ENCODE measurements around the gene FOXD4L6. TPM values are rescaled to one million over a fixed set of nuclear protein-coding genes. Genes with fewer than 3 reads are reported as not detected.
"Not testable (repeated sequence)": the region's sequence is repeated elsewhere in the genome, so short reads cannot be mapped to it uniquely, and the experiment has no call there.

The FOXD4L6 gene
- not detected in 2 replicates for total RNA-seq (2022)
- Bru-seq, nascent RNA: not detected
- BruChase-seq, experiment 1, labeled RNA remaining after a 2-hour chase: not detected
- not detected for BruChase-seq, experiment 2, labeled RNA remaining after a 6-hour chase
- long read RNA-seq: 0 reads

DNA sequence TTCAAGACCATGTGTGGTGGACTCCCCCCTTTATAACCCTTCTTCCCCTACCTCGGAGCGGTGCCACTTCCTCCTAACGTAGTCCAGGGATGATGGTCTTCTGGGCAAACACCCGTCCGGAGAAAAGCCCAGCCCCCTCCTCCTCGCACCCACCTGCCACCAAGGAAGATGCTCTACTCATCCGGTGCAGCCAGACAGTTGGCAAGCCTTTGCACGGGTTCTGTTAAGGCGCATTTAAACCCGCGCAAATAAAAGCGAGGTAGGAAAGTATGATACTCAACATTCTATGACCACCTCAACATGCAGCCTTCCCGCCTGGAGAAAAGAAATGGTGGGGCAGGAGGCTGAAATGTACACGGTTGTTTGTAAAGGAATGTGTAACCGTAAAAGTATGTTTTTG, at the start of gene FOXD4L6:
Gene FOXD4L6, minus strand, starts transcription at position 101 of the 400 bp plus-strand sequence. CDS start 298 bp downstream, outside the sequence.
- H3K9me3 ChIP-seq; H3K27me3 Mint-ChIP-seq (ENCODE audit: insufficient read depth, unreplicated experiment); H3K4me3 Mint-ChIP-seq (ENCODE audit: unreplicated experiment); BruUV-seq (replicated peaks); CTCF ChIA-PET; H3K4me1 ChIP-seq; H3K9me3 Mint-ChIP-seq (ENCODE audit: unreplicated experiment); DNase-seq; intact Hi-C loops (cut with micrococcal nuclease; ENCODE audit: unreplicated experiment); POLR2A ChIA-PET; H3K4me1 Mint-ChIP-seq (ENCODE audit: low read depth, unreplicated experiment); H3K4me3 ChIP-seq (ENCODE audit: low read depth, low read length); H3K27me3 ChIP-seq (replicated peaks; ENCODE audit: control insufficient read depth, insufficient read depth, low read length); H3K27ac Mint-ChIP-seq (ENCODE audit: unreplicated experiment); H3K36me3 Mint-ChIP-seq (ENCODE audit: insufficient read depth, unreplicated experiment); H3K36me3 ChIP-seq (ENCODE audit: control insufficient read depth, insufficient read depth, low read length): not testable (repeated sequence)

DNA sequence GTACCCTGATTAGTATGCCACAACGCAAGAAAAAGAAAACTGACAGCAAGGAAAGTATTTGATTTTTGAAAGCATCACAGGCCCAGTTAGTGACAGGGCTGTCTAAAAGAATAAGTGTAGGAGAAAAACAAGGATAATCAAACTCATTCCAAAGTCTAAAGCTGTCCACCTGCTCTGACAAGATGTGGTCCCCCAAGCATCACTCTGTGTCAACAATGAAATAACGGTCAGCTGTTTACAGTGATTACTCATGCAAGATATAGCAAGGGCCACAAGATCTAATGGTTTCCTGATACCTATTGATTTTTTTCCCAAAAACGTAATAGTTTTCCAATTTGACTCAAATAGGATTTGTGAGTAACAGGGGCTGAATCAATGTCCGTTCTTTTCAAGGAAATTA, 46.5 kb upstream of the FOXD4L6 start:
- H3K27me3 ChIP-seq (replicated peaks; ENCODE audit: control insufficient read depth, insufficient read depth, low read length); H3K36me3 ChIP-seq (ENCODE audit: control insufficient read depth, insufficient read depth, low read length); H3K36me3 Mint-ChIP-seq (ENCODE audit: insufficient read depth, unreplicated experiment); H3K9me3 ChIP-seq; H3K9me3 Mint-ChIP-seq (ENCODE audit: unreplicated experiment); DNase-seq; H3K4me1 Mint-ChIP-seq (ENCODE audit: low read depth, unreplicated experiment); POLR2A ChIA-PET; H3K4me3 ChIP-seq (ENCODE audit: low read depth, low read length); BruUV-seq (replicated peaks); CTCF ChIA-PET; intact Hi-C loops (cut with micrococcal nuclease; ENCODE audit: unreplicated experiment); H3K27me3 Mint-ChIP-seq (ENCODE audit: insufficient read depth, unreplicated experiment); H3K27ac Mint-ChIP-seq (ENCODE audit: unreplicated experiment); H3K4me1 ChIP-seq; H3K4me3 Mint-ChIP-seq (ENCODE audit: unreplicated experiment): not testable (repeated sequence)

GRCh38 chr9:41150116-41150515, 21.6 kb upstream of the FOXD4L6 start:
- intact Hi-C loops (cut with micrococcal nuclease; ENCODE audit: unreplicated experiment); BruUV-seq (replicated peaks); H3K4me3 Mint-ChIP-seq (ENCODE audit: unreplicated experiment); DNase-seq; H3K36me3 Mint-ChIP-seq (ENCODE audit: insufficient read depth, unreplicated experiment); H3K27ac Mint-ChIP-seq (ENCODE audit: unreplicated experiment); H3K4me1 Mint-ChIP-seq (ENCODE audit: low read depth, unreplicated experiment); H3K9me3 ChIP-seq; H3K4me1 ChIP-seq; H3K36me3 ChIP-seq (ENCODE audit: control insufficient read depth, insufficient read depth, low read length); H3K9me3 Mint-ChIP-seq (ENCODE audit: unreplicated experiment); H3K27me3 ChIP-seq (replicated peaks; ENCODE audit: control insufficient read depth, insufficient read depth, low read length); H3K4me3 ChIP-seq (ENCODE audit: low read depth, low read length); H3K27me3 Mint-ChIP-seq (ENCODE audit: insufficient read depth, unreplicated experiment); CTCF ChIA-PET; POLR2A ChIA-PET: not testable (repeated sequence)

DNA sequence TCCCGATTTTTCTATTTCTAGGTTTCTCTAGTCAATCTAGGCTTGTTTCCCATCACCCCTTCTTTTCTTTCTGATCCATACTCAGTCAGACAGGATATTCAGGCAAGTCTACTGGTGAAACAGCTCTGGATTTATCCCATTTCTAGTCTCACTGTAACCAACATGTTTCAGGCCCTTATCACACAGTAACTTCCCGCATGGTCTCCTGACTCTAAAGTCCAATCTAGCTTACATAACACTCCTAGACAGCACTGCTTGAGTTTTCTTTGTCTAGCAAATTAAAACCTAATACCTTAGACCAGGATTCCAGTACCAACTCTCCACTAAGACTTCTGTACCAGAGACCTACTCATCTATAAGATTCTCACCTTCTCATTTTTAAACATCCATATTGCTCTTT, 13.4 kb upstream of the FOXD4L6 start:
- CTCF ChIA-PET; H3K36me3 Mint-ChIP-seq (ENCODE audit: insufficient read depth, unreplicated experiment); POLR2A ChIA-PET: not testable (repeated sequence)

DNA sequence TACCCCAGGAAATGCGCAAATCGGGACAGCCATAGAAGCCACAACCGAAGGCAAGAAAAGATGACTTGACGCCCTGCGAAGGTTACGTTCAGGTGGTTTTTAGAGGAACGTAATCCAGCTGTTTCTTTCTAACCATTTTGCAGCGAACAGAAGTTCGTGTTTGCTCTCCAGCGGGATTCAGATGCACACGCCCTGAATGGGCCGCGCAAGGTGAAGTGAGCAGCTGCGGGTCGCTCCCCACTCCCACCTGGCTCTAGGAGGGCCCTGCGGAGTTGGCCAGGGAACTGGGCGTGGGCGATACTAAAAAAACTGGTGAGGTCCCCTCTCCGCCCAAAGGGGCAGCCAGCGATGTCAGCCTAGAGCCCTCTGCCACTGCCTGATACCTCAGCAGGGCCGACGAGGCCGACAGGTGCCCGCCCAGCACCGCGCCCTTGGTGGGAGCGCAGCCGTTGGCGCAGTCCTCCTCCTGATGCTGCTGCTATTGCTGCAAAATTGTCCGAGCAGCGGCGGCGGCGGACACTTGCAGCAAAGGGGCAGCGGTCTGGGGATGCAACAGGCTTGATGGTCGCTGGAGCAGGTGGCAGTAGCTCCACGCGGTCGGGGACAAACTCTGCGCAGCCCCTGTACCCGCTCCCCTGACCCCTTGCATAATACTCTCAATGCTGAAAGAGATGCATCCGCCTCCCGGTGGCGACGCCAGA, 1.6 kb downstream of the FOXD4L6 start:
- H3K36me3 Mint-ChIP-seq (ENCODE audit: insufficient read depth, unreplicated experiment); BruUV-seq (replicated peaks); H3K4me3 Mint-ChIP-seq (ENCODE audit: unreplicated experiment); POLR2A ChIA-PET; CTCF ChIA-PET; H3K36me3 ChIP-seq (ENCODE audit: control insufficient read depth, insufficient read depth, low read length); DNase-seq; H3K4me1 ChIP-seq; H3K27ac Mint-ChIP-seq (ENCODE audit: unreplicated experiment); H3K27me3 ChIP-seq (replicated peaks; ENCODE audit: control insufficient read depth, insufficient read depth, low read length); intact Hi-C loops (cut with micrococcal nuclease; ENCODE audit: unreplicated experiment); H3K27me3 Mint-ChIP-seq (ENCODE audit: insufficient read depth, unreplicated experiment); H3K4me3 ChIP-seq (ENCODE audit: low read depth, low read length); H3K4me1 Mint-ChIP-seq (ENCODE audit: low read depth, unreplicated experiment); H3K9me3 ChIP-seq; H3K9me3 Mint-ChIP-seq (ENCODE audit: unreplicated experiment): not testable (repeated sequence)

More for the DNA sequence above, 13.4 kb upstream of the FOXD4L6 start:
- H3K36me3 ChIP-seq (ENCODE audit: control insufficient read depth, insufficient read depth, low read length); intact Hi-C loops (cut with micrococcal nuclease; ENCODE audit: unreplicated experiment); H3K27me3 Mint-ChIP-seq (ENCODE audit: insufficient read depth, unreplicated experiment); H3K27ac Mint-ChIP-seq (ENCODE audit: unreplicated experiment); H3K9me3 Mint-ChIP-seq (ENCODE audit: unreplicated experiment); BruUV-seq (replicated peaks); DNase-seq; H3K9me3 ChIP-seq; H3K27me3 ChIP-seq (replicated peaks; ENCODE audit: control insufficient read depth, insufficient read depth, low read length); H3K4me1 ChIP-seq; H3K4me1 Mint-ChIP-seq (ENCODE audit: low read depth, unreplicated experiment); H3K4me3 Mint-ChIP-seq (ENCODE audit: unreplicated experiment); H3K4me3 ChIP-seq (ENCODE audit: low read depth, low read length): not testable (repeated sequence)

DNA sequence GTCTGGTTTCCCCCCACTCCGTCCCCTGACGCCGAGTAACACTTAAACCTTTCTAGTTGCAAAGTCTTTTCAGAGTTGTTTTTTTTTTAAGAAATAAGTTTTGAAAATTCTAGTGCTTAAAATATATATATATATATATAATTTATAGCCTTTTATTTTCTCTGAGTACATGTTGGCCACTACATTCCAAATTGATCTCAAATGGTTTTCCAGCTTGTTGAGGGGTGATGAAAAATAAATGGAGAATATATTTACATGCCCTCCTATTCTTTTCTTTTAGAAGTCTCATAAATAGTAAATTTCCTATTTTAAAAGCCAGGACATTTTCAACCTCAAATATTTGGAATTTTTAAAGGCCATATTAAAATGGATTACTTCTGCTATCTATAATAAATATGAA, 2.5 kb downstream of the FOXD4L6 start:
- intact Hi-C loops (cut with micrococcal nuclease; ENCODE audit: unreplicated experiment); DNase-seq; POLR2A ChIA-PET; H3K36me3 ChIP-seq (ENCODE audit: control insufficient read depth, insufficient read depth, low read length); H3K4me1 Mint-ChIP-seq (ENCODE audit: low read depth, unreplicated experiment); H3K36me3 Mint-ChIP-seq (ENCODE audit: insufficient read depth, unreplicated experiment); H3K27ac Mint-ChIP-seq (ENCODE audit: unreplicated experiment); H3K4me1 ChIP-seq; H3K27me3 ChIP-seq (replicated peaks; ENCODE audit: control insufficient read depth, insufficient read depth, low read length); H3K4me3 Mint-ChIP-seq (ENCODE audit: unreplicated experiment); H3K9me3 Mint-ChIP-seq (ENCODE audit: unreplicated experiment); BruUV-seq (replicated peaks); CTCF ChIA-PET; H3K9me3 ChIP-seq; H3K4me3 ChIP-seq (ENCODE audit: low read depth, low read length); H3K27me3 Mint-ChIP-seq (ENCODE audit: insufficient read depth, unreplicated experiment): not testable (repeated sequence)

- H3K9me3 Mint-ChIP-seq (ENCODE audit: unreplicated experiment); BruUV-seq (replicated peaks); CTCF ChIA-PET; DNase-seq; H3K27me3 Mint-ChIP-seq (ENCODE audit: insufficient read depth, unreplicated experiment); H3K4me3 Mint-ChIP-seq (ENCODE audit: unreplicated experiment); H3K4me3 ChIP-seq (ENCODE audit: low read depth, low read length); H3K4me1 Mint-ChIP-seq (ENCODE audit: low read depth, unreplicated experiment); intact Hi-C loops (cut with micrococcal nuclease; ENCODE audit: unreplicated experiment); H3K36me3 Mint-ChIP-seq (ENCODE audit: insufficient read depth, unreplicated experiment); H3K27ac Mint-ChIP-seq (ENCODE audit: unreplicated experiment); H3K4me1 ChIP-seq; H3K9me3 ChIP-seq; POLR2A ChIA-PET; H3K27me3 ChIP-seq (replicated peaks; ENCODE audit: control insufficient read depth, insufficient read depth, low read length); H3K36me3 ChIP-seq (ENCODE audit: control insufficient read depth, insufficient read depth, low read length): not testable (repeated sequence)
These were observed 3.3 kb downstream of the FOXD4L6 start for GRCh38 chr9:41125109-41125658.
